Upper lobe of left lung (tissue), 4 donors: ENCODE measurements around the gene MMD.

Experiments used
- EP300 ChIP-seq, 4 donors: sonication (generic); formaldehyde crosslinking; IDR thresholded peaks; one replicate each; pipeline ENCODE4 v1.5.1; 2017; ENCODE audit warnings: antibody characterized with exemption in 4 of 4, control low read depth in 2 of 4
- POLR2A ChIP-seq, 4 donors: fragments of 450-650 bp; IDR thresholded peaks; one replicate each; pipeline ENCODE4 v1.5.1; 2016 to 2017; ENCODE audit warnings: antibody characterized with exemption in 4 of 4, mild to moderate bottlenecking in 2 of 4
- POLR2AphosphoS5 ChIP-seq, 2 donors: sonication (generic); formaldehyde crosslinking; IDR thresholded peaks; one replicate each; pipeline ENCODE4 v1.5.1; 2017; ENCODE audit warnings: antibody characterized with exemption in 2 of 2
- TF ChIP-seq, protein P1 (sequence below), 6 experiments: fragments of 450-650 bp in 4 of 6; fragments of 200-600 bp in 2 of 6; sonication (generic) in 2 of 6; IDR thresholded peaks; one replicate each; pipeline ENCODE4 v1.5.1; 2016 to 2019; ENCODE audit warnings: antibody characterized with exemption in 6 of 6

DNA sequence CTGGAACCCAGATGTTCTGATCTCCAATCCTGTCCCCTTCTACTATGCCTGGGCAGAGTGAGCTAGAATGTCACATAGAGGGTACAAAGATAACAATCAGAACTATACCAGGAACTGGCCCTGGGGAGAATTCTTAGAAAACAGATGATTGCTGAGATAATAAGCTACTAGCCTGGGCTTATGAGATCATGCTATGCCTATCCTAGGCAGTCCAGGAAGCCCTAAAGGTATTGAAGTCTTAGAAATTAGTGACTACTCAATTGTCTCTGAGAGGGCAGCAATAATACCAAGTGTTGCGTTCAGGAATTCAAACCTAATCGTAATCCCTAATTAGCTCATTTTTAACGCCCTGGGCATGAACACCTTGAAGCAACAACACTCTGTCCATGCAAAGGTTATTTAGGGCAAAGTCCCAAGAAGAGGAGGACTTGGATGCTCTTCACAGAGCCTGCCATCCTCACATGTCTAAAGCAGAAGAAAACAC is 77.1 kb downstream of the MMD start:
- TF ChIP-seq POLR2AphosphoS5 (IDR thresholded peaks at IDR 0.05), result no peak
- TF ChIP-seq, protein P1, sequence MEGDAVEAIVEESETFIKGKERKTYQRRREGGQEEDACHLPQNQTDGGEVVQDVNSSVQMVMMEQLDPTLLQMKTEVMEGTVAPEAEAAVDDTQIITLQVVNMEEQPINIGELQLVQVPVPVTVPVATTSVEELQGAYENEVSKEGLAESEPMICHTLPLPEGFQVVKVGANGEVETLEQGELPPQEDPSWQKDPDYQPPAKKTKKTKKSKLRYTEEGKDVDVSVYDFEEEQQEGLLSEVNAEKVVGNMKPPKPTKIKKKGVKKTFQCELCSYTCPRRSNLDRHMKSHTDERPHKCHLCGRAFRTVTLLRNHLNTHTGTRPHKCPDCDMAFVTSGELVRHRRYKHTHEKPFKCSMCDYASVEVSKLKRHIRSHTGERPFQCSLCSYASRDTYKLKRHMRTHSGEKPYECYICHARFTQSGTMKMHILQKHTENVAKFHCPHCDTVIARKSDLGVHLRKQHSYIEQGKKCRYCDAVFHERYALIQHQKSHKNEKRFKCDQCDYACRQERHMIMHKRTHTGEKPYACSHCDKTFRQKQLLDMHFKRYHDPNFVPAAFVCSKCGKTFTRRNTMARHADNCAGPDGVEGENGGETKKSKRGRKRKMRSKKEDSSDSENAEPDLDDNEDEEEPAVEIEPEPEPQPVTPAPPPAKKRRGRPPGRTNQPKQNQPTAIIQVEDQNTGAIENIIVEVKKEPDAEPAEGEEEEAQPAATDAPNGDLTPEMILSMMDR (IDR thresholded peaks at IDR 0.05), result no peak
- TF ChIP-seq EP300 (IDR thresholded peaks at IDR 0.05), result no peak
- TF ChIP-seq POLR2A (IDR thresholded peaks at IDR 0.05), result no peak
